ENCODE results near the gene PLXNA4. TPM values are rescaled to one million over a fixed set of nuclear protein-coding genes. Genes with fewer than 3 reads are reported as not detected.
A peak's percentile ranks its signal among the peaks of the same experiment; 100 is the strongest.
"Not testable (repeated sequence)": the region's sequence is repeated elsewhere in the genome, so short reads cannot be mapped to it uniquely, and the experiment has no call there.

PLXNA4 gene
- polyA plus RNA-seq, 3 donors = 14.2 to 15.0 (median 14.6) TPM

- DNase-seq = no peak
Measured at GRCh38 chr7:132394283-132395198, 181.7 kb downstream of the PLXNA4 start.

- no peak for DNase-seq
Measured at GRCh38 chr7:132393789-132394261, 182.4 kb downstream of the PLXNA4 start.

- DNase-seq = no peak
Measured at GRCh38 chr7:132392713-132393112, 183.6 kb downstream of the PLXNA4 start.

GRCh38 chr7:132390705-132391104, 185.6 kb downstream of the PLXNA4 start:
- no peak for DNase-seq

- DNase-seq = not testable (repeated sequence)
Measured at GRCh38 chr7:132390049-132390448, 186.2 kb downstream of the PLXNA4 start.

DNA sequence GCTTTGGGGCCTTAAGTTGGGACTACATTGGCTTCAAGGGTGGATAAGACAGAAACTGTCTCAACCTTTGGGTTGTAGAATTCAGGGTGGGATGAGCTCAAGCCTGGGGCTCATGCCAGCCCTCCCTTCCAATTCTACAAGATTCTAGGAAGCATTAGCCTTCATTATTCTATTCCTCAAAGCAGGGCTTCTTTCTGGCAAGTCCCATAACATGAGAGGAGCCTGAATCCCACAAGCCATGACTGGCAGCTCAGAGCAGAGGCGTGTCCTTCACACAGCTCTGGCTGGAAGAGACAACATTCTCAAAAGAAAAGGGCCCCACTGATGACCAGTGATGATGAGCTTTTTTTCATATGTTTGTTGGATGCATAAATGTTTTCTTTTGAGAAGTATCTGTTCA, 187.6 kb downstream of the PLXNA4 start:
- DNase-seq = no peak

DNA sequence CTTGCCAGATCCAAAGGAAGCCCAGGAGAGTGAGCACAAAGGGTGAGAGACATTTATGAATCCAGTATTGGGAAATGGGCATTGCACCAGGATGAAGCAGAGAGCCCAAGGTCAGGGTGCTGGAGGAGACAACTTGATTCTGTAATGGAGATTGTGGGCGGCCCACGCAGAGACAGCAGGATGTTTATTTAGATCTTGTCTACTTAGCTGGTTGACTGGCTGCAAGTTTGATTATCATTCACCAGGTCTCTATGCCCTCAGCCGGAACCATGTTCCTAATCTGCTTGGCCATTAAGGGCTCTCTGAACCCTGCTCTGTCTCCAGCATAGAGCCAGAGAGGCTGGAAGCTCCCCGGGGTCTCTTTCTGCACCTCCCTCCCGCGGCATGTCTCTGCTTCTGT, 188.7 kb downstream of the PLXNA4 start:
- DNase-seq = peak; percentile 16

DNA sequence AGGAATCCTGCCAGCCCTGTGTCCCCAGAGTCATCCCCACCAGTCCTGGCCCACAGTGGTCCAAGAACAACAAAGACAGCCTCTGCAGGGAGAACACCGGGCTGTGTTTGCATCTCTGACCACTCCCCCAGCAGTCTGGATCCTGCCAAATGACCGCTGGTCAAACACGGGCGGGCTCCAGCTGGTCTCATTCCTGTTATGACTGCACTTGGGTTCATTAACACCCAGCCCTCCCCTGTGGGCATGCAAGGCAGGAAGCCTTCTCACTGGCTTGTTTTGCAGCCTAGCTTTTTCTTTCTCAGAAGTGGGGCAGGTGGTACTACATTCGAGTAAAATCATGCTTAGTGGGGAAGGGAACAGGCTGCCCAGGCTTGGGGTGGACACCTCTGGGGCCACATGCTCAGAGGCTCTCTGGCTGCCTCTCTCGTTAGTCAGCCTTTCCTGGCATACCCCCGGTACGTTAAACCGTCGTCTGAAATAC, 190.0 kb downstream of the PLXNA4 start:
- peak; percentile 73 for DNase-seq

- no peak for DNase-seq
Measured at GRCh38 chr7:132383962-132384361, 192.3 kb downstream of the PLXNA4 start.

- peak; percentile 41 for DNase-seq
Measured at GRCh38 chr7:132381742-132382472, 194.4 kb downstream of the PLXNA4 start.

DNA sequence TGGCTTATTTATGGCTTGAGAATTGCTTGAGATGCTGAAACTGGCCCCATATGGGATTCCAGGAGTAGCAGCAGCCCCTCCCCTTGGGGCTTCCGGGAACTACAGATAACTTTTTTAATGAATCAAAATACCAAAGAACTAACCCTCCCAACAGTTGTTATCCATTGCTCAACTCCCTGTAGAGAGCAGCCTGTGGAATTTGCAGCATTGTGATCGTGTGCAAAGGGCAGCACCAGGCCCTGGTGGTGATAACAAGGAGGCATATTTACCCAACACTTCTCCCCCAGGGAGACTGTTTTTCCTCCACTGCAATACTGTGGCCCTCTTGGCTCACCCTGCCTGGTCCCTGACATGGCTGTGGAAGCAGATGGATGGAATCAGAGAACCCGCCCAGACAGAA, 196.2 kb downstream of the PLXNA4 start:
- peak; percentile 41 for DNase-seq

GRCh38 chr7:132379292-132379691, 197.0 kb downstream of the PLXNA4 start:
- DNase-seq = no peak

GRCh38 chr7:132377703-132378584, 198.3 kb downstream of the PLXNA4 start:
- no peak for DNase-seq

DNA sequence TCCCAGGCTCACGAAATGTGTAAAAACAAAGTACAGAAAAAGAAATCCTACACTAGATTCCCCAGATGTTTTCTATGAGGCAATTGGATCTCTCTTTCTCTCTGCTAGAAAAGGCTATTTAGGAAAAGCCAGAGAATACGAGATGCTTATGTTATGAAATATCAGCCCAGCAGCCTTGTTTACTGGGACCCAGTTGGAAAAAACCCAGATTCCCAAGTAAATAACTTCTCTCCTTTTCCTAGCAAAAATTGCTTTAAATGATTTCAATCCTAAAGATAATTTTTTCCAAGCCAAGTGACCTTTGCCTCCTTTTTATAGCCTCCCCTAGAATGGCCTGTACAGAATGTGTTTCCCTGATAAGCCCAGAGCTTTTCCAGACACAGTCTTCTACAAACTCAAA, 199.3 kb downstream of the PLXNA4 start:
- DNase-seq = no peak

GRCh38 chr7:132376361-132377013, 199.8 kb downstream of the PLXNA4 start:
- DNase-seq = no peak

- no peak for DNase-seq
Measured at GRCh38 chr7:132373879-132374278, 202.4 kb downstream of the PLXNA4 start.

GRCh38 chr7:132373041-132373440, 203.2 kb downstream of the PLXNA4 start:
- no peak for DNase-seq

DNA sequence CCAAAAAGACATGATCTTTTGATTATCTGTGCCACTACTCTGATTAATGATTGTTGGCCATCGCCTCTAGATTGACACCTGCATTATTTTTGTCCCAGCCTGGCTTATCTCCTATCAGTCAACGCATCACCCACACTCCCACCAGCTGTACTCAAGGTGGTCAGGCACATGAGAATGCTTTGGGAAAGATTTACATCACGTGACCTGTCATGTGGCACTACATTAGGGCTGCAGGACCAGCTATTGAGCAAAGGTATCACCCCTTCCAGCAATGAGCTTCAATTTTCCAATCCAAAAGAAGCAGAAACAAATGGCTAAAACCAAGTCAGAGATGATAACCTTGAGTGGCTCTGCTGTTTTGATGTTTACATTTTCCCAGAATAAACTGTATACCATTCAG, 204.3 kb downstream of the PLXNA4 start:
- no peak for DNase-seq

GRCh38 chr7:132368246-132368900, 207.9 kb downstream of the PLXNA4 start:
- no peak for DNase-seq

- DNase-seq = no peak
Measured at GRCh38 chr7:132367795-132368194, 208.5 kb downstream of the PLXNA4 start.

DNA sequence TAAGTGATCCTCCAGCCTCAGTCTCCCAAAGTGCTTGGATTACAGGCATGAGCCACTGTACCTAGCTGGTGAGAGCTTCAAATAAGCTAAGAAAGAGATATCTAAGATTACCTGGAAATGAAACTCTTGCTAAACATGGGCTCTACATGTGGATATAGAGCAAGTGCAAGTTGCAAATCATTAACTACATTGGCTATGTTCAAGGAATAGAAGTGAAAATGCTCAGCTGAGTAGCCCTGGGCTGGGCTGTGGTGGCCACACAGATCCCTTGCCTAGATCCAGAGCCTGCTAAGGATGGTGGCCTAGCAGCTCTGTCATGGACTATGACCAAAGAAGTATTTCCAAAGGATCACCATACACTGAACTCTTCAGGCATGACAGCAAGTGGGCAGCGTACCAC, 209.3 kb downstream of the PLXNA4 start:
- no peak for DNase-seq
